ENCODE data around the gene ATP2B1.
A peak's percentile ranks its signal among the peaks of the same experiment; 100 is the strongest.

Gene ATP2B1

DNA sequence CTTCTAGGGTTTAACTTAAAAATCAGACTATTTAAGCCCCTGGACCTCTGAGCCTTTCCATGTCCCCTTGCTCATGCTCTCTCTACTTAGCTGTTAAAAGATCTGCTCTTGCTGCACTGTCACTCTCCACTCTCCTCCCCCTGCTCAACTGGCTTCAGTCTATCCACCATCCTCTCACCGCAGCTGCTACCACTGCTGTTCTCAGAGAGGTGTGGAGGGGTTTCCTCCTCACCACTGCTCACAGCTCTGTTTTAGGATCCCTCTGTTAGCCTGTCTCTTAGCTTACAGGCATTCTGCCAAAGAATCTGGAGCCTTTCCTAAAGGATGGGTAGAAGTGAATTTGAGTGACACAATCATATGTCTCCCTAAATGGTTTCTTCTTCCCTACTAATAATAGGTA, 43.7 kb upstream of the ATP2B1 start:
- Histone ChIP-seq H3K36me3 (ENCODE audit: low read depth) (no peaks in the 10 kb centered on the region), H3K4me3 (ENCODE audit: severe bottlenecking) (no peak overlapping the region), H3K9me3 (ENCODE audit: severe bottlenecking) (no peaks in the 10 kb centered on the region), H3K27ac (ENCODE audit: poor library complexity, severe bottlenecking) (no peak overlapping the region), H3K27me3 (ENCODE audit: insufficient read depth, poor library complexity, severe bottlenecking) (no peaks in the 10 kb centered on the region), H3K4me1 (ENCODE audit: insufficient read depth, poor library complexity, severe bottlenecking) (peaks cover 24% of the 10 kb centered on the region)
- no peak for DNase-seq (ENCODE audit: low spot score)
- TF ChIP-seq CTCF (IDR thresholded peaks at IDR 0.05; ENCODE audit: poor library complexity, severe bottlenecking): no peak
- ATAC-seq (ENCODE audit: low read depth): no peak

DNA sequence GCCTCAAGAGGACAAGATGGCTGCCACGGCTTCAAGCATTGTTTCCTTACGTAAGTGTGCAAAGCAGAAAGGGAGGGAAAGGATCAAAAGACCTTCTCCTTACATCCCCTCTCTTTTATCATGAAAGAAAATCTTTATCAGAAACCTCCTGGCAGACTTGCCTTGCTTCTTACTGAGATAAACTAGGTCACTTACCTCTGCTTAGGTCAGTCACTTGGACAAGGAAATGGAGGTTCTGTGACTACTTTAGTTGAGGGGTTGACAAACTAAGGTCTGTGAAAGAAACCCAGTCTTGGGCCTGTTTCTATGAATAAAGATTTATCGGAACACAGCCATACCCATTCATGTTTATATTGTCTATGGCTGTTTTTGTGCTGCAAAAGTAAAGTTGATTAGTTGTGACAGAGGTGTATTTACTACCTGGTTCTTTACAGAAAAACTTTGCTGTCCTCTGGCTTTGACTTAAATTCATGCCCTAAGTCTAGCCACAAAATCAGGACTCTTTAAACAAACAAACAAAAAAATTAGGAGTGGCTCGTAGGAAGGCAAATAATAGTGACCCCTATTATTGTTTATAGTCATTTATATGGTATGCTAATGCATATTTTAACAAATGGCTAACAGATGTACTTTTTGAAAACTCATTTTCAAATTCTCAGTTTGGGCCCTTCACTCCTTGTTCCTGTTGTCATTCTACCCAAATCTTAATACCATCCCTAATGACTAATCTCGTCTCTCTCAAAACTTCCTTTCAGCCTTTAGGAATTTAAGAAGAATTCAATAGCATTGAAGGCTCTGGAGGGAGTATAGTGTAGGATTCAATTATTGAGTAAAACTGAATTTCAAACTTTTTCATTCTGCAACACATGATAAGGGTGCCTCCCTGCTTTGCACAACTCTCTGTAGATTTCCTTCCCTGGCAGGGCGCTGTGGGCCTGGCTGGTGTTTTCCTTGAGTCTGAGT, 42.0 kb upstream of the ATP2B1 start:
- no peaks in the 10 kb centered on the region for H3K36me3 ChIP-seq (ENCODE audit: low read depth)
- no peaks in the 10 kb centered on the region for H3K27me3 ChIP-seq (ENCODE audit: insufficient read depth, poor library complexity, severe bottlenecking)
- TF ChIP-seq CTCF (IDR thresholded peaks at IDR 0.05; ENCODE audit: poor library complexity, severe bottlenecking): no peak
- peak overlapping the region; percentile 38 for H3K27ac ChIP-seq (ENCODE audit: poor library complexity, severe bottlenecking)
- no peaks in the 10 kb centered on the region for H3K9me3 ChIP-seq (ENCODE audit: severe bottlenecking)
- no peak for DNase-seq (ENCODE audit: low spot score)
- peak; percentile 73 for ATAC-seq (ENCODE audit: low read depth)
- peaks cover 11% of the 10 kb centered on the region for H3K4me1 ChIP-seq (ENCODE audit: insufficient read depth, poor library complexity, severe bottlenecking)
- no peak overlapping the region for H3K4me3 ChIP-seq (ENCODE audit: severe bottlenecking)

- peaks cover 11% of the 10 kb centered on the region for H3K4me1 ChIP-seq (ENCODE audit: insufficient read depth, poor library complexity, severe bottlenecking)
- TF ChIP-seq CTCF (IDR thresholded peaks at IDR 0.05; ENCODE audit: poor library complexity, severe bottlenecking): no peak
- no peak for ATAC-seq (ENCODE audit: low read depth)
- H3K27me3 ChIP-seq (ENCODE audit: insufficient read depth, poor library complexity, severe bottlenecking): no peaks in the 10 kb centered on the region
- H3K27ac ChIP-seq (ENCODE audit: poor library complexity, severe bottlenecking): no peak overlapping the region
- no peaks in the 10 kb centered on the region for H3K9me3 ChIP-seq (ENCODE audit: severe bottlenecking)
- no peaks in the 10 kb centered on the region for H3K36me3 ChIP-seq (ENCODE audit: low read depth)
- no peak for DNase-seq (ENCODE audit: low spot score)
- H3K4me3 ChIP-seq (ENCODE audit: severe bottlenecking): no peak overlapping the region
Measured at GRCh38 chr12:89748791-89749190, 40.2 kb upstream of the ATP2B1 start.

DNA sequence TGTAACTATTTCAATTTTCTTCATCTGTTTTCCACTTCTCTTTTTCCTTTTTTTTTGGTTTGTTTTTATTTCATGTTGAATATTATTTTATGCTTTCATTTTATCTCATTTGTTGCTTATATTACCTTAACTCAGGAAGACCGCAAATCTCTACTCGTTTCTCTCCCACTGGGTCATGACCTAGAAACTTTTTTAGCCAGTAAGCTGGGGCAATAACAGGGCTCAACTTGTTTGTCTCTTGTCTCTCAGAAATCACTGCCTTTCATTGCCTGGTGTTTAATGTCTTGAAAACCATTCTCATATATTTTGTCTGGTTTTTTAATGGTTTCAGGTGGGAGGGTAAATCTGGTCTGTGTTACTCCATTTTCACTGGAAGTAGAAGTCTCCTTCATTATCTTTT, 36.6 kb upstream of the ATP2B1 start:
- TF ChIP-seq CTCF (IDR thresholded peaks at IDR 0.05; ENCODE audit: poor library complexity, severe bottlenecking): no peak
- no peak for ATAC-seq (ENCODE audit: low read depth)
- H3K4me1 ChIP-seq (ENCODE audit: insufficient read depth, poor library complexity, severe bottlenecking): peaks cover 2% of the 10 kb centered on the region
- peaks cover 4% of the 10 kb centered on the region for H3K9me3 ChIP-seq (ENCODE audit: severe bottlenecking)
- no peak overlapping the region for H3K27ac ChIP-seq (ENCODE audit: poor library complexity, severe bottlenecking)
- H3K27me3 ChIP-seq (ENCODE audit: insufficient read depth, poor library complexity, severe bottlenecking): no peaks in the 10 kb centered on the region
- H3K36me3 ChIP-seq (ENCODE audit: low read depth): no peaks in the 10 kb centered on the region
- no peak overlapping the region for H3K4me3 ChIP-seq (ENCODE audit: severe bottlenecking)
- DNase-seq (ENCODE audit: low spot score): no peak

Measured in RWPE2 (cell line).